Stimulated activated naive CD4-positive, alpha-beta T cell (primary cell): ENCODE results near the gene ICAM2.
"Not testable (repeated sequence)": the region's sequence is repeated elsewhere in the genome, so short reads cannot be mapped to it uniquely, and the experiment has no call there.

Experiments
- DNase-seq, 6 experiments: peaks; one replicate each; lab custom pipeline; 2025; lab: John Stamatoyannopoulos, UW

The ICAM2 gene

GRCh38 chr17:63997341-63998048, 22.9 kb downstream of the ICAM2 start:
- no peak for DNase-seq

- no peak for DNase-seq
Measured at GRCh38 chr17:63996430-63997182, 23.8 kb downstream of the ICAM2 start.

DNA sequence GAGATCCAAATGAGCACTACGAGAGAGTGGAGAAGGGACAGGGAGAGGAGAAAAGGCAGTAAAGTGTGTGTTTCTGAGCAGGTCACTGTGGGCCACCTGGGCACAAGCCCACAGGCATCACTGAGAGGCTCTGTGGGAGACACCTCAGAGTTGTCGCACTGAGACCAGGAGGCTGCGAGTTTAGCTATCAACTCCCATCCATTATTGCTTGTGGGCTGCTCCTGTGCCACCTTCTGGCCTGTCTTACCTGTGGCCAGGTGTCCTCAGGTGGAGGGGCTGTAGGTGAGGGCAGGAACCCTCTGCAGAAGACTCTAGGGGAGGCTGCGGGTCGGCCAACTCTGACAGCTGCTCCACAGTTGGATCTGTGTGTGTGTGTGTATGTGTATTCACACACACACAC, 24.8 kb downstream of the ICAM2 start:
- no peak for DNase-seq

DNA sequence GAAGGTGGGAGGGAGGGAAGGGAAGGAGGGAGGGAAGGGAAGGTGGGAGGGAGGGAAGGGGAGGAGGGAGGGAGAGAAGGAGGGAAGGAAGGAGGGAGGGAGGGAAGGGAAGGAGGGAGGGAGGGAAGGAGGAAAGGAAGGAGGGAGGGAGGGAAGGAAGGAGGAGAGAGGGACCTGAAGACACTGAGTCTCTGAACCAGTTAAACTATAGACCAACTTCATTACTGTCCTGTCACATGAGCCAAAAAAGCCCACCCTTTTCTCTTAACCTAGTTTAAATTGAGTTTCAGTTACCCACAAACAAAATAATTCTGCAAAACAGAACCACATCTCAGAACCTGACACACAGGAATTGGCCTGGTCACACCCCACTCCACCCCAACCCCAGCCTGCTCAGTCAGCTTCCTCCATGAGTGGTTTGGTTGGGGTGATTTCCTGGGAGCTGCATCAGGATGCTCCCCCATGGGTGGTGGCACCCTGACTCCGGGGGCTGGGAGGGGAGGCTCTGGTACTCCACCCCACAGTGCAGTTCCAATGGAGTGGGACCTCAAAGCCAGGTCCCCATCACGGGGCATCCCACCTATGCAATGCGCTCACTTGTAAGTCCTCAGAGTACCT, 27.0 kb downstream of the ICAM2 start:
- DNase-seq: peak in 2 of 6 experiments; percentile 20 to 32

DNA sequence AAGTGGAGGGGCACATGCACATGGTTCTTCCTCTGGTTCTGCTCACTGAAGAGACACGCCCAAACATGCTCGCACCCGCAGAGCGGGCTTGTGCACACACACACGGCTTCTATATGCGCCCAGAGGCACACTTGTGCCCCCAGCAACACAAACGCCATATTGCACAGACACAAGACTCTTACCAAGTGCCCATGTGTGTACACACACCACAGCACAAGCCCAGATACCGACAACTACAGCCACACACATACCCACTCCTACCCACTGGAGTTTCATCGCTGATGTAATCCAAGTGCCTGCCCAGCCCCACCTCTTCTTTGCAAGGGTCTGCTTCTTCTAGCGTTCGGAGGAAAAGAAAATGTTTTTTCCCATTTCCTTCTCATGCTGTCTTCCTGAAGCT, 28.8 kb downstream of the ICAM2 start:
- DNase-seq: no peak

GRCh38 chr17:63989622-63990345, 30.6 kb downstream of the ICAM2 start:
- no peak for DNase-seq

DNA sequence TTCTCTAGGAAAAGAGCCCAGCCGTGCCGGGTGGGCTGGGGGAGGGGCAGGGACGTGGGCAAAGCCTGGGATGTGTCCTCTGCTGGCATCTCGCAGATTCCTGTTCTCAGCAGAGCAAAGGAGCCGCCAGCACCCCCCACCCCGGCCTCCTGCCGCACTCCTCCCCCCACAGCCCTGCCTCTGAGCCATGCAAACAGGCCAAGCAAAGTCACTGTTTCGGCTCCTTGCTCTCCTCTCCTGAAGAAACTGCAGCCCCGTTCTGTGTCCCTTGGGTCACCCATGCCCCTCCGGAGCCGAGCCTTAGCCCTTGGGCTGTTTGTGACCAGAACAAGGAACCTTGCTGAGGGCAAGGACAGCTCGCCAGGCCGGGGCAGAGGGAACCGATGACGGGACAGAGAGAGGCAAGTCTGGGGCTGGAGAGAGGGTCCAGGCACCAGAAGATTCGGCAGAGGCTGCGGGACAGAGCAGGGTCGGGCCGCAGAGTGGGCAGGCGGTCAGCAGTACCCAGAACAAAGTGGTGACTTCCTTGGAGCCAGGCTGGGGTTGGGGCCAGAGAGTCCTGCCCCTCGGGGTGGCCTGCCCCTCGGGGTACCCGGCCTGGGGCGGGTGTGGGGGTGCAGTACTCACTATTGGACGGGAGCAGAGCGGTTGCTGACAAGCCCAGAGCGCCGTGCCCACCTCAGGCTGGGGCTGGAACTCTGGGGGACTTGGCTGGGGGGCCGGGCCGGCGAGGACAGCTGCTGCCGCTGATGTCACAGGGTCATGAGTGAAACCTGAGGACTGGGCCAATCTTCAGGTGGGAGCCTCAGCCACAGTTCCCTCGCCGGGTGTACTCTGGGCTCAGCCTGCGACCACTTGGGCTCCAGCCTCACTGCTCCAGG, 31.5 kb downstream of the ICAM2 start:
- DNase-seq: no peak

- DNase-seq: no peak
Measured at GRCh38 chr17:63988127-63988478, 32.3 kb downstream of the ICAM2 start.

- no peak for DNase-seq
Measured at GRCh38 chr17:63987221-63988126, 33.0 kb downstream of the ICAM2 start.

GRCh38 chr17:63986821-63987220, 33.6 kb downstream of the ICAM2 start:
- DNase-seq: no peak

- DNase-seq: no peak
Measured at GRCh38 chr17:63985387-63986140, 34.9 kb downstream of the ICAM2 start.

DNA sequence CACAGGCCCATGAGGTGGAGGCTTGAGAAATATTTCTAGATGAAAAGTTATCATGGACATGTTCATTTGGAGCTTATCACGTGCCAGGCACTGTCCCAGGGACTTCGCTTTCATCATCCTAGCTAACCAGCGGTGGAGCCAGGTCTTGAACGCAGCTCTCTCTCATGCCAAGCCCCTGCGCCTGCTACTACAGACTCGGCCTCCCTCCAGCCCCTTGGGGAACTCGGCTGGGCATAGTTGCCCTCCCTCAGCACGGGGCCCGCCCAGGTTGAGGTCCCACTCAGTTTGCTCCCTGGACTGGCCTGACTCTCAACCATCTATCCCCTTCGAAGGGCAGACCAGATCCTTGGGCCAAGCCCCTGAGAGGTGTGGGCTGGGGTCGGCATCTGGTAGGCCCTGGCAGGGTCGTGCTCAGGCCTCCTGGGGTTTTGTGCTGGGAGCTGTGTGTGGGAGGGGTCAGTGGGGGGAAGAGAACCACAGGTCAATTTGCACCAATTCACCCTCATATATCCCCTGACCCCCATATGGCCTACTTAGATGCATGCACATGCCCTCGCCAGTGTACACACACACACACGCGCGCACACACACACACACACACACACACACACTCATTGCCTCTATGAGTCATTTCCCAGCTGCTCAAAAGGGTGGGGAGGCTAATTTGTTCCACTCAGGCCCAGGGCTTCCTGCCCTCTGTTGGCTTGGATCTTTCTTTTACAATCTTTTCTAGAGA, 35.6 kb downstream of the ICAM2 start:
- DNase-seq: peak in 2 of 6 experiments; percentile 14 to 22

- no peak for DNase-seq
Measured at GRCh38 chr17:63984236-63984635, 36.2 kb downstream of the ICAM2 start.

DNA sequence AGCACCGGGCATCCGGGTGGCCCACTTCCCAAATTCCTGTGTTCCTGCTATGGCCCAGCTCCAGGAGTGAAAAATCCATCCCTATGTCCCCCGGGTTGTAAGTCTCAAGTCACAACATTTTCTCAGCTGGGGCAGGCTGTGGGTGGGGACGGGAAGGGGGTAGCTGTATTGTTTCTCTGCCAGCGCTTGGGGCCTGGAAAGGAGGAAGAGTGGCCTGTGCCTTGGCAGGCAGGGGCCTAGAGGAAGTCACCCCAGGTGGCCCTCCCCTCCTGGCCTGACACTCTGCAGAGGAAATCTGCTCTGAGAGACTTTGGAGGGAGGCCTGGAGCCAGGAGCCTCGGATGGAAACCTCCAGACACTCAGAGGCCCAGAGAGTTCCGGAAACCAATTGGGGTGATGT, 37.1 kb downstream of the ICAM2 start:
- DNase-seq: no peak

DNA sequence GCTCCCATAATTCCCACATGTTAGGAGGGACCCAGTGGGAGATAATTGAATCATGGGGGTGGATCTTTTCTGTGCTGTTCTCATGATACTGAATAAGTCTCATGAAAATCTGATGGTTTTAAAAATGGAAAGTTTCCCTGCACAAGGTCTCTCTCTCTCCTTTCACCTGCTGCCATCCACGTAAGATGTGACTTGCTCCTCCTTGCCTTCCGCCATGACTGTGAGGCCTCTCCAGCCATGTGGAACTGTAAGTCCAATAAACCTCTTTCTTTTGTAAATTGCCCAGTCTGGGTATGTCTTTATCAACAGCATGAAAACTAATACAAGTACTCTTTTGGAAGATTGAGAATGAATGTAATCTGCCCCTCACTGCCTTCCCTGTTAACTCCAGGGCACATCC, 37.8 kb downstream of the ICAM2 start:
- DNase-seq: not testable (repeated sequence)

- DNase-seq: no peak
Measured at GRCh38 chr17:63978272-63979200, 41.9 kb downstream of the ICAM2 start.

DNA sequence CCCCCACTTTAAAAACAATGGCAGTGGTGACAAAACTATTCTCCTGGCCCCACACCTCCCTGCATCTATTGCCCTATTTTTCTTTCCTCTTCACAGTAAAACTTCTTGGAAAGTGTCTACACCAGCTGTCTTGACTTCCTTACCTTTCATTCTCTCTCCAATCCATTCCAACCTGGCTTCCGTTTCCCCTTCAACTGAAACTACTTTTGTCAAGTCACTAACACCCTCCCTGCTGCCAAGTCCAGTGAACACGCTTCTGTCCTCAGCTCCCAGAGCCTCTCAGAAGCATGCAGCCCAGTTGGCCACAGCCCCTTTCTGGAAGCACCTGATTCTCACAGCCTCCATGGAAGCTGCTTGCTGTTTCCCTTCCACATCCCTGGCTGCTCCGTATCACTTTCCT, 43.7 kb downstream of the ICAM2 start:
- no peak for DNase-seq

DNA sequence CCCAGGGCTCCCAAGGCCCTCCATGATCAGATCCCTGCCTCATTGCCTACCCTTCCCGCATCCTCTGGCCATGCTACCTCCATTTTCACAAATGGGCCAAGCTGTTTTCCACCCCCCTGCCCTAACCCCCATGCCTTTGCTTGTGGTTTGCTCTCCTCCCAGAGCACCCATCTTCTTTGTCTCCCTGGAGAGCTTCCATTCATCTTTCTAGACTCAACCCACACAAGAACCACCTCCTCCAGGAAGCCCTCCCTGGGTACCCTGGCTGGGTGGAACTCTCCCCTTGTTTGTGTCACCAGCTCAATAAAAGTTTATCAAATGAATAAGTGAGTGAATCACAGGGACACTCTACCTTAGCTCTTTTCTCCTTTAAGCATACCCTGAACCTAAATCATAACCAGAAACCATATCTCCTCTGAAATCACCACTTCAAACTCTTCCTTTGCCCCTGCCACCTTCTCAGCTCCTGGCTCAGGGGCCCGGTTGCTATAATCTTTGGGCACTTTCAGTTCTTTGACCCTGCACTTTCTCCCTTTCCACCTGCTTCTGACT, 44.8 kb downstream of the ICAM2 start:
- DNase-seq: no peak
